Cardiac fibroblast (primary cell): Measurements from ENCODE around the gene LUC7L.
A peak's percentile ranks its signal among the peaks of the same experiment; 100 is the strongest.

Experiments
- DNase-seq, 2 donors: peaks; one replicate each; pipeline versions ENCODE4 v3.0.0 to v3.0.0-alpha.2; 2010; ENCODE audit warnings: low read depth in 2 of 2
- H3K4me3 ChIP-seq, 2 donors: replicated peaks in 1 of 2; 1 replicate in 1 of 2; 2 replicates in 1 of 2; pipeline ENCODE4 v1.5.1; 2011; ENCODE audit warnings: low read depth in 2 of 2, low read length in 2 of 2, mild to moderate bottlenecking in 2 of 2, moderate library complexity in 1 of 2
- TF ChIP-seq, protein P1 (sequence below): IDR thresholded peaks from one replicate; pipeline ENCODE4 v1.5.1; 2011; ENCODE audit warnings: low read depth, mild to moderate bottlenecking, low read length, inconsistent platforms

LUC7L gene

DNA sequence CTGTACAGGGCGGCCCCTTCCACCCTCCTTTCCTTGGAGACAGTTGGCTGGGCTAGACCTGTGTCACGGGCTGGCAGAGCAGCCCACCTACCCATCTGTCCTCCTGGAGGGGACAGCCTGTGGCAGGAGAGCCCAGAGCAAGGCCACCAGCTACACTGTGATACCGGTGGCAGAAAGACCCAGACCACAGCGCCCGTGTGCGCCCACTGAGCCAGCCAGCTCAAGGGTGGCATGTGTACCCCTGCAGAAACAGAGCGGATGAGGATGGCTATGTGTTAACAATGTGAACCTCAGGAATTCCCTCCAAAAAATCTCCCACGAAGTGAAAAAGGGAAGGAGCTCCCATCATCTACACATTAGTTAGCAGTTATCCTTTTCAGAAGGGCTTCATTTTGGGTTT lies 41.9 kb downstream of the LUC7L start:
- DNase-seq, result no peak
- TF ChIP-seq, protein P1, sequence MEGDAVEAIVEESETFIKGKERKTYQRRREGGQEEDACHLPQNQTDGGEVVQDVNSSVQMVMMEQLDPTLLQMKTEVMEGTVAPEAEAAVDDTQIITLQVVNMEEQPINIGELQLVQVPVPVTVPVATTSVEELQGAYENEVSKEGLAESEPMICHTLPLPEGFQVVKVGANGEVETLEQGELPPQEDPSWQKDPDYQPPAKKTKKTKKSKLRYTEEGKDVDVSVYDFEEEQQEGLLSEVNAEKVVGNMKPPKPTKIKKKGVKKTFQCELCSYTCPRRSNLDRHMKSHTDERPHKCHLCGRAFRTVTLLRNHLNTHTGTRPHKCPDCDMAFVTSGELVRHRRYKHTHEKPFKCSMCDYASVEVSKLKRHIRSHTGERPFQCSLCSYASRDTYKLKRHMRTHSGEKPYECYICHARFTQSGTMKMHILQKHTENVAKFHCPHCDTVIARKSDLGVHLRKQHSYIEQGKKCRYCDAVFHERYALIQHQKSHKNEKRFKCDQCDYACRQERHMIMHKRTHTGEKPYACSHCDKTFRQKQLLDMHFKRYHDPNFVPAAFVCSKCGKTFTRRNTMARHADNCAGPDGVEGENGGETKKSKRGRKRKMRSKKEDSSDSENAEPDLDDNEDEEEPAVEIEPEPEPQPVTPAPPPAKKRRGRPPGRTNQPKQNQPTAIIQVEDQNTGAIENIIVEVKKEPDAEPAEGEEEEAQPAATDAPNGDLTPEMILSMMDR, result no peak
- no peak overlapping the region for H3K4me3 ChIP-seq

DNA sequence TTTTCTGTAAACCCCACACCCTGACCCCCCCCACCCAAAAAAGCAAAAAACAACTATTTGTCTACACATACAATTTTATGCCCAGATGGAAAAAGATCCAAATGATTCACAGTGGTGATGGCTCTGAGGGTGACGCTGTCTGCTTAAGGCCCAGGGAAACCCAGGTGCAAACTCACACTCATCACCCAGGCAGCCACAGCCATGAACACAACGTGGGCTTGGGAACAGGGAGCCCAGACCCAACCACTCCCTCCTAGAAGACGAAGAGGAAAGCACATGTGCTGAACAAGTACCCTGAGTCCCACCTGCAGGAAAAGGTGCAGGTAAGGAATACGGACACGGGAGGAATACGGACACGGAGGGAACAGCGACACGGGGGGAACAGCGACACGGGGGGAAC lies 43.6 kb downstream of the LUC7L start:
- TF ChIP-seq, protein P1, result no peak
- no peak overlapping the region for H3K4me3 ChIP-seq
- DNase-seq, result no peak

DNA sequence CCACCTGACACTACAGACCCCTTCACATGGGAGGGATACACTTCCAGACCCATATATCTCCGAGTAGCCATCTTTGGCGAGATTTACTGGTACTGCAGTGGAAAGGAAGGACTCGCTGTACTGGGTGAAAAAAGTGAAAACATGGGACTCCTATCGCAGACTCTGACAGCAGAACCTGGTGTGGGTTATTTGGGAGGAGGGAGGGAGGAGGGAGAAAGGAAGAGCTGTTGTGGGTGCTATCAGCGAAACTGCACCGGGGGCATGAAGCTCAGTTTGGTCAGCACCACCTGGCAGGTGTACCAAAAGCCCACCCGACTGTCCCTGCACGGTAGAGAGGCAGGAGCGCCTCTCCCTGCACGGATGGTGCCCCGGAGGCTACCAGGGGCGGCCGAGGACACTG lies 44.0 kb downstream of the LUC7L start:
- no peak for DNase-seq
- TF ChIP-seq, protein P1, result no peak
- no peak overlapping the region for H3K4me3 ChIP-seq

DNA sequence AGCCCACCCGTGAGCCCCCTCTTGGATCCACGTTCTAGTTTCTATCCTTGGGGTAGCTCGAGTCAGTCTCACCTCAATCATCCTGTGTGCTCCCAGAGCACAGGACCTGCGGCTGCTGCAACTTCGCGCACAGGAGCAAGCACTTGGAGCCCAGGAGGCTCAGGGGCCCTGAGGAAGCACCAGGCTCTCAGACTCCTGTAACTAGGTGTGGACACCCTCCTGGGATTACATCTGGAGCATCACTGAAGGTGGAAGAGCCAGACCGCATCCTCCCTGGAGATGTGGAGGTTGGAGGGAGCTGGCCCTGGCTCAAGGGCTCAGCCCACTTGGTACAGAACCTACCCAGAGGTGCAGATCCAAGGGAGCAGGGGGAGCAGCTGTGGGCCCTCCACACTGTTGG lies 46.2 kb downstream of the LUC7L start:
- DNase-seq, result no peak
- no peak overlapping the region for H3K4me3 ChIP-seq
- TF ChIP-seq, protein P1, result no peak

DNA sequence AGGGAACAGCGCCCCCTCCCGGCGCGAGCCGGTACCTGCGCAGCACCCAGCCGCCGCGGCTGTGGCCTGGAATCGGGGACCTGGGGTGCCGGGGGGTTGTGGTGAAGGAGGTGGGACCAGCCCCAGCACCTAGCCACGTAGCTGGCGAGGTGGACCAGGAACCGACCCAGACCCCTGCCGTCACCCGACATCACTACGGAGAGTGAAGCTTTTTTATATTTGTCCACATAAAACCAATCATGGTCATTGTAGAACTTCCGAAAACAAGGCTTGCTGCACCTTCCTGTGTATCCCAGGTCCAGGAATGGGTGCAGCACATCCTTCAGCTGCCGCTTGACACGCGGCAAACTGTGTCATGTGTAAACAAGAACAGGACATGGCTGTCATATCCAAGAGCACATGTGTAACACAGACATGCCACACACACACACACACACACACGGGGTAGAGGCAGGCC lies 47.7 kb downstream of the LUC7L start:
- TF ChIP-seq, protein P1, result peak; percentile 88
- no peak overlapping the region for H3K4me3 ChIP-seq
- peak; percentile 11 to 21 for DNase-seq

DNA sequence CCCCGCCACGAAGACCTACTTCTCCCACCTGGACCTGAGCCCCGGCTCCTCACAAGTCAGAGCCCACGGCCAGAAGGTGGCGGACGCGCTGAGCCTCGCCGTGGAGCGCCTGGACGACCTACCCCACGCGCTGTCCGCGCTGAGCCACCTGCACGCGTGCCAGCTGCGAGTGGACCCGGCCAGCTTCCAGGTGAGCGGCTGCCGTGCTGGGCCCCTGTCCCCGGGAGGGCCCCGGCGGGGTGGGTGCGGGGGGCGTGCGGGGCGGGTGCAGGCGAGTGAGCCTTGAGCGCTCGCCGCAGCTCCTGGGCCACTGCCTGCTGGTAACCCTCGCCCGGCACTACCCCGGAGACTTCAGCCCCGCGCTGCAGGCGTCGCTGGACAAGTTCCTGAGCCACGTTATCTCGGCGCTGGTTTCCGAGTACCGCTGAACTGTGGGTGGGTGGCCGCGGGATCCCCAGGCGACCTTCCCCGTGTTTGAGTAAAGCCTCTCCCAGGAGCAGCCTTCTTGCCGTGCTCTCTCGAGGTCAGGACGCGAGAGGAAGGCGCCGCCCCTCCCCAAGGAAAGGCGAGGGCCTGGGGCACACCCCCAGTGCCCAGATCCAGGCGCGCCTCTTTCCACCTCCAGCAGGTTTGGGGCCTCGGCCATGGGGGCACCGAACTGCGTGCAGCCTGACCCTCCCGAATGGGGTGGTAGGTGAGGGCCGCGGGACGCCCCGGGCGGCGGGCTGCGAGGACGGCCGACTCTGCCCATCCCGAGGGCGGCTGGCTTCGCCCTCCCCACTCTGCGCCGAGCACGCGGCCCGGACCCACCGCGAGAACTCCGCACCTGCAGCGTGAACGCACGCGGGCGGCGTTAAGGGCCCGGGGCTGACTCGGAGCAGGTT lies 48.3 kb downstream of the LUC7L start:
- DNase-seq, result peak; percentile 62 to 63
- TF ChIP-seq, protein P1, result no peak
- H3K4me3 ChIP-seq, result peak overlapping the region; percentile 21 to 35
